Measurements from ENCODE around the gene PHOSPHO2.

Gene PHOSPHO2

GRCh38 chr2:169662744-169663143 lies 31.5 kb upstream of the PHOSPHO2 start:
- DNase-seq (ENCODE audit: low read depth in 1 of 2, low spot score in 1 of 2) = no peak
- no peak overlapping the region for H3K27ac ChIP-seq (replicated peaks)
- H3K4me3 ChIP-seq (replicated peaks; ENCODE audit: insufficient read depth, low read length) = no peak overlapping the region
- H3K27me3 ChIP-seq (ENCODE audit: insufficient read depth, poor library complexity, severe bottlenecking) = no peaks in the 10 kb centered on the region
- TF ChIP-seq POLR2AphosphoS5 (IDR thresholded peaks at IDR 0.05; ENCODE audit: low read depth) = no peak
- no peak for TF ChIP-seq REST (IDR thresholded peaks at IDR 0.05; ENCODE audit: insufficient replicate concordance, low read depth)
- TF ChIP-seq CTCF (IDR thresholded peaks at IDR 0.05; ENCODE audit: insufficient read depth, low read length) = no peak
- no peak for TF ChIP-seq GABPA (IDR thresholded peaks at IDR 0.05; ENCODE audit: low read depth)
- no peak for TF ChIP-seq SPI1 (IDR thresholded peaks at IDR 0.05; ENCODE audit: borderline replicate concordance, low read depth)

- Histone ChIP-seq H3K4me3 (replicated peaks; ENCODE audit: insufficient read depth, low read length) (no peak overlapping the region), H3K27ac (replicated peaks) (no peak overlapping the region), H3K27me3 (ENCODE audit: insufficient read depth, poor library complexity, severe bottlenecking) (no peaks in the 10 kb centered on the region)
- DNase-seq (ENCODE audit: low read depth in 1 of 2, low spot score in 1 of 2) = no peak
- no peak for TF ChIP-seq SPI1 (IDR thresholded peaks at IDR 0.05; ENCODE audit: borderline replicate concordance, low read depth)
- no peak for TF ChIP-seq POLR2AphosphoS5 (IDR thresholded peaks at IDR 0.05; ENCODE audit: low read depth)
- TF ChIP-seq GABPA (IDR thresholded peaks at IDR 0.05; ENCODE audit: low read depth) = no peak
- no peak for TF ChIP-seq CTCF (IDR thresholded peaks at IDR 0.05; ENCODE audit: insufficient read depth, low read length)
- no peak for TF ChIP-seq REST (IDR thresholded peaks at IDR 0.05; ENCODE audit: insufficient replicate concordance, low read depth)
These were observed 31.0 kb upstream of the PHOSPHO2 start for GRCh38 chr2:169663247-169663646.

- TF ChIP-seq CTCF (IDR thresholded peaks at IDR 0.05; ENCODE audit: insufficient read depth, low read length) (no peak), GABPA (IDR thresholded peaks at IDR 0.05; ENCODE audit: low read depth) (no peak), SPI1 (IDR thresholded peaks at IDR 0.05; ENCODE audit: borderline replicate concordance, low read depth) (no peak), POLR2AphosphoS5 (IDR thresholded peaks at IDR 0.05; ENCODE audit: low read depth) (no peak), REST (IDR thresholded peaks at IDR 0.05; ENCODE audit: insufficient replicate concordance, low read depth) (no peak)
- no peak for DNase-seq (ENCODE audit: low read depth in 1 of 2, low spot score in 1 of 2)
- Histone ChIP-seq H3K4me3 (replicated peaks; ENCODE audit: insufficient read depth, low read length) (no peak overlapping the region), H3K27me3 (ENCODE audit: insufficient read depth, poor library complexity, severe bottlenecking) (no peaks in the 10 kb centered on the region), H3K27ac (replicated peaks) (no peak overlapping the region)
These were observed 29.7 kb upstream of the PHOSPHO2 start for GRCh38 chr2:169664600-169664977.

Measured in HL-60 (cell line).